GM12891 (cell line): ENCODE results near the gene PRLR.
"Not testable (repeated sequence)": the region's sequence is repeated elsewhere in the genome, so short reads cannot be mapped to it uniquely, and the experiment has no call there.

Experiments
- PAX5 ChIP-seq: IDR thresholded peaks from 2 replicates; pipeline ENCODE4 v1.6.1; 2011; ENCODE audit warnings: low read length, moderate library complexity, mild to moderate bottlenecking; ENCODE audit not compliant: insufficient read depth, severe bottlenecking
- POLR2A ChIP-seq: IDR thresholded peaks from 2 replicates; pipeline ENCODE4 v1.6.1; 2011; ENCODE audit warnings: low read depth, low read length, control low read depth
- POLR2AphosphoS5 ChIP-seq: IDR thresholded peaks from 2 replicates; pipeline ENCODE4 v1.6.1; 2011; ENCODE audit warnings: low read depth, low read length, control low read depth
- POU2F2 ChIP-seq: IDR thresholded peaks from 2 replicates; pipeline ENCODE4 v1.6.1; 2011; ENCODE audit warnings: low read depth, mild to moderate bottlenecking, control low read depth, low read length, moderate library complexity
- SPI1 ChIP-seq: IDR thresholded peaks from 2 replicates; pipeline ENCODE4 v1.6.1; 2011; ENCODE audit warnings: low read depth, low read length, control low read depth
- TAF1 ChIP-seq: IDR thresholded peaks from 2 replicates; pipeline ENCODE4 v1.6.1; 2011; ENCODE audit warnings: low read depth, low read length, control low read depth

- not testable (repeated sequence) for TF ChIP-seq POLR2A, POLR2AphosphoS5, TAF1, SPI1, PAX5, POU2F2
Observed at GRCh38 chr5:35189801-35190200, 40.5 kb downstream of the PRLR start.
